ENCODE measurements around the gene PYROXD2. TPM values are rescaled to one million over a fixed set of nuclear protein-coding genes. Genes with fewer than 3 reads are reported as not detected.
A peak's percentile ranks its signal among the peaks of the same experiment; 100 is the strongest.

PYROXD2 gene
- total RNA-seq, 2 experiments from 2014 or later = 8.5 to 9.8 TPM

- ChIA-PET POLR2A (no interaction called here), CTCF (no interaction called here)
- intact Hi-C loops (cut with DNase I, micrococcal nuclease) = no loop called here
- Histone ChIP-seq H3K27ac (ENCODE audit: low read depth in 1 of 2, low read length in 2 of 2) (no peak overlapping the region), H3K27me3 (ENCODE audit: control insufficient read depth in 1 of 2, insufficient read depth in 2 of 2, low read length in 2 of 2) (peaks cover 0 to 5% of the 10 kb centered on the region in 2 experiments), H3K36me3 (ENCODE audit: insufficient read depth, low read length) (no peaks in the 10 kb centered on the region), H3K9me3 (ENCODE audit: control insufficient read depth in 1 of 2, insufficient read depth in 1 of 2, low read length in 2 of 2) (no peaks in the 10 kb centered on the region), H3K4me1 (ENCODE audit: insufficient read depth, low read length) (peaks cover 15% of the 10 kb centered on the region), H3K4me3 (ENCODE audit: low read length) (no peak overlapping the region)
- DNase-seq = no peak
- no peak for ATAC-seq (ENCODE audit: poor library complexity)
- Mint-ChIP-seq H3K4me3 (no peak overlapping the region), H3K27ac (no peak overlapping the region), H3K27me3 (peaks cover 39% of the 10 kb centered on the region), H3K4me1 (ENCODE audit: low read depth) (no peaks in the 10 kb centered on the region), H3K36me3 (ENCODE audit: low read depth) (no peaks in the 10 kb centered on the region), H3K9me3 (no peaks in the 10 kb centered on the region)
- TF ChIP-seq, protein P1, sequence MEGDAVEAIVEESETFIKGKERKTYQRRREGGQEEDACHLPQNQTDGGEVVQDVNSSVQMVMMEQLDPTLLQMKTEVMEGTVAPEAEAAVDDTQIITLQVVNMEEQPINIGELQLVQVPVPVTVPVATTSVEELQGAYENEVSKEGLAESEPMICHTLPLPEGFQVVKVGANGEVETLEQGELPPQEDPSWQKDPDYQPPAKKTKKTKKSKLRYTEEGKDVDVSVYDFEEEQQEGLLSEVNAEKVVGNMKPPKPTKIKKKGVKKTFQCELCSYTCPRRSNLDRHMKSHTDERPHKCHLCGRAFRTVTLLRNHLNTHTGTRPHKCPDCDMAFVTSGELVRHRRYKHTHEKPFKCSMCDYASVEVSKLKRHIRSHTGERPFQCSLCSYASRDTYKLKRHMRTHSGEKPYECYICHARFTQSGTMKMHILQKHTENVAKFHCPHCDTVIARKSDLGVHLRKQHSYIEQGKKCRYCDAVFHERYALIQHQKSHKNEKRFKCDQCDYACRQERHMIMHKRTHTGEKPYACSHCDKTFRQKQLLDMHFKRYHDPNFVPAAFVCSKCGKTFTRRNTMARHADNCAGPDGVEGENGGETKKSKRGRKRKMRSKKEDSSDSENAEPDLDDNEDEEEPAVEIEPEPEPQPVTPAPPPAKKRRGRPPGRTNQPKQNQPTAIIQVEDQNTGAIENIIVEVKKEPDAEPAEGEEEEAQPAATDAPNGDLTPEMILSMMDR (IDR thresholded peaks at IDR 0.05) = no peak
These were observed 76.7 kb downstream of the PYROXD2 start for GRCh38 chr10:98338318-98338717.

DNA sequence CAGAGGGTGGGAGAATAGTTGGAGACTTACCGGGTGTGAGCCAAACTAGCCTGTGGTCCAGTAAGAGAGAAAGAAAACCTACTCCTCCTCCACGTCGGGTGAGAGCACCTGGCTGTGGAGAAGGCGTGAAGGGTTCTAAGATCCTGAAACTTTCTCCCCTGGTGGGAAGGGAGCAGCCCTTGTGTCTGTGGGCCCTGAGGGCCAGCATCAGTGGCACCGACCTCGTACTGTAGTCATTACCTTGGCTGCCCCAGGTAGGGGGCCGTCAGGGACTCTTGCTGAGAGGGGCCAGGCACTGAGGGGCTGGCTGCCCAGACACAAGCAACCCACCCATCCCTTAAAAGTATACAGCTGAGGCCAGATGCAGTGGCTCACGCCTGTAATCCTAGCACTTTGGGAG is 77.5 kb downstream of the PYROXD2 start:
- POLR2A ChIA-PET = no interaction called here
- no peaks in the 10 kb centered on the region for H3K9me3 ChIP-seq (ENCODE audit: control insufficient read depth in 1 of 2, insufficient read depth in 1 of 2, low read length in 2 of 2)
- Mint-ChIP-seq H3K36me3 (ENCODE audit: low read depth) (no peaks in the 10 kb centered on the region), H3K27ac (no peak overlapping the region), H3K9me3 (no peaks in the 10 kb centered on the region), H3K27me3 (peaks cover 32% of the 10 kb centered on the region), H3K4me1 (ENCODE audit: low read depth) (no peaks in the 10 kb centered on the region), H3K4me3 (no peak overlapping the region)
- no peak for ATAC-seq (ENCODE audit: poor library complexity)
- peaks cover 15% of the 10 kb centered on the region for H3K4me1 ChIP-seq (ENCODE audit: insufficient read depth, low read length)
- DNase-seq = no peak
- TF ChIP-seq, protein P1 (IDR thresholded peaks at IDR 0.05) = no peak
- intact Hi-C loops (cut with DNase I, micrococcal nuclease) = no loop called here
- no peak overlapping the region for H3K27ac ChIP-seq (ENCODE audit: low read depth in 1 of 2, low read length in 2 of 2)
- H3K27me3 ChIP-seq (ENCODE audit: control insufficient read depth in 1 of 2, insufficient read depth in 2 of 2, low read length in 2 of 2) = peaks cover 0 to 1% of the 10 kb centered on the region in 2 experiments
- CTCF ChIA-PET = no interaction called here
- no peak overlapping the region for H3K4me3 ChIP-seq (ENCODE audit: low read length)
- H3K36me3 ChIP-seq (ENCODE audit: insufficient read depth, low read length) = no peaks in the 10 kb centered on the region

Small RNA genes lying within 50 kb of the gene (microRNA-seq; reads per million reads assigned to microRNA genes)
- gene MIR1287 (ENCODE audit: borderline microRNAs expressed, borderline replicate concordance) (24.2 reads per million, percentile 51 among the genes with 10 or more reads in this experiment), gene MIR4685 (ENCODE audit: borderline microRNAs expressed, borderline replicate concordance) (1.6 reads per million)

Other genes with a start within 250 kb of the PYROXD2 start
- not detected for gene LOXL4, start 147.0 kb downstream of the PYROXD2 start, total RNA-seq
- 10 to 100 TPM; 49.8 to 50.5 TPM for gene HPS1, start 31.8 kb upstream of the PYROXD2 start, total RNA-seq